Ishikawa (cell line): ENCODE measurements around the gene GBX1.

ENCODE experiments used
- CEBPB ChIP-seq: IDR thresholded peaks from 2 replicates; pipeline ENCODE4 v1.6.1; 2012
- EP300 ChIP-seq: IDR thresholded peaks from 2 replicates; pipeline ENCODE4 v1.6.1; 2012; ENCODE audit warnings: borderline replicate concordance
- RAD21 ChIP-seq: IDR thresholded peaks from 2 replicates; pipeline ENCODE4 v1.6.1; 2012; ENCODE audit warnings: low read depth

GRCh38 chr7:151207804-151208203 is 40.3 kb upstream of the GBX1 start:
- TF ChIP-seq EP300 (no peak), CEBPB (no peak), RAD21 (no peak)
